GM12878 (cell line): ENCODE data around the gene ERAL1. TPM values are rescaled to one million over a fixed set of nuclear protein-coding genes. Genes with fewer than 3 reads are reported as not detected.

Source experiments
- ATF2 ChIP-seq: IDR thresholded peaks from 2 replicates; pipeline ENCODE4 v1.6.1; 2012; ENCODE audit warnings: low read length, inconsistent platforms
- BCL11A ChIP-seq: IDR thresholded peaks from 2 replicates; pipeline ENCODE4 v1.6.1; 2011; ENCODE audit warnings: low read depth, low read length
- BCL3 ChIP-seq: IDR thresholded peaks from 2 replicates; pipeline ENCODE4 v1.6.1; 2011; ENCODE audit warnings: borderline replicate concordance, low read depth, mild to moderate bottlenecking, moderate library complexity, low read length; ENCODE audit not compliant: insufficient read depth, poor library complexity, severe bottlenecking
- BMI1 ChIP-seq: fragments of 450-650 bp; IDR thresholded peaks from 2 replicates; pipeline ENCODE4 v1.6.1; 2016; ENCODE audit warnings: mild to moderate bottlenecking, moderate library complexity, borderline replicate concordance
- BRCA1 ChIP-seq: IDR thresholded peaks from 2 replicates; pipeline ENCODE4 v1.6.1; 2011; ENCODE audit warnings: low read depth, low read length, improper control_type of control experiment
- CBX5 ChIP-seq: sonication (generic); IDR thresholded peaks from 2 replicates; pipeline ENCODE4 v1.6.1; 2016; ENCODE audit warnings: low read depth, moderate library complexity, mild to moderate bottlenecking, inconsistent platforms
- E2F8 ChIP-seq: fragments of 450-650 bp; IDR thresholded peaks from 2 replicates; pipeline ENCODE4 v1.6.1; 2018; ENCODE audit warnings: mild to moderate bottlenecking, low read depth, moderate library complexity; ENCODE audit not compliant: partially characterized antibody
- EP300 ChIP-seq, 2 experiments: fragments of 150-350 bp in 1 of 2; IDR thresholded peaks; 2 replicates each; pipeline ENCODE4 v1.6.1; 2011 to 2012; ENCODE audit warnings: low read depth in 2 of 2, low read length in 2 of 2, borderline replicate concordance in 1 of 2, improper control_type of control experiment in 1 of 2, inconsistent platforms in 1 of 2; ENCODE audit not compliant: control insufficient read depth in 1 of 2
- FOXK2 ChIP-seq: fragments of 450-650 bp; IDR thresholded peaks from 2 replicates; pipeline ENCODE4 v1.6.1; 2017; ENCODE audit warnings: mild to moderate bottlenecking, moderate library complexity
- FOXM1 ChIP-seq: IDR thresholded peaks from 2 replicates; pipeline ENCODE4 v1.6.1; 2012; ENCODE audit warnings: low read depth, mild to moderate bottlenecking, inconsistent platforms, low read length, moderate library complexity
- KDM1A ChIP-seq: fragments of 200-600 bp; sonication (generic); IDR thresholded peaks from 2 replicates; pipeline ENCODE4 v1.6.1; 2016; ENCODE audit warnings: borderline replicate concordance
- MEF2A ChIP-seq: IDR thresholded peaks from 2 replicates; pipeline ENCODE4 v1.6.1; 2011; ENCODE audit warnings: low read depth, mild to moderate bottlenecking, low read length, moderate library complexity; ENCODE audit not compliant: insufficient read depth
- MTA2 ChIP-seq: fragments of 450-650 bp; IDR thresholded peaks from 2 replicates; pipeline ENCODE4 v1.6.1; 2016; ENCODE audit warnings: low read depth, mild to moderate bottlenecking, moderate library complexity
- MTA3 ChIP-seq: IDR thresholded peaks from 2 replicates; pipeline ENCODE4 v1.6.1; 2012; ENCODE audit warnings: low read length, inconsistent platforms, borderline replicate concordance
- MXI1 ChIP-seq: fragments of 150-350 bp; IDR thresholded peaks from 2 replicates; pipeline ENCODE4 v1.6.1; 2011; ENCODE audit warnings: low read depth, mild to moderate bottlenecking, inconsistent platforms, low read length, improper control_type of control experiment
- MYB ChIP-seq: fragments of 150-350 bp; IDR thresholded peaks from 2 replicates; pipeline ENCODE4 v1.6.1; 2014; ENCODE audit warnings: mild to moderate bottlenecking, low read depth, low read length, borderline replicate concordance
- PKNOX1 ChIP-seq: fragments of 450-650 bp; IDR thresholded peaks from 2 replicates; pipeline ENCODE4 v1.6.1; 2016; ENCODE audit warnings: mild to moderate bottlenecking
- RAD21 ChIP-seq: IDR thresholded peaks from 2 replicates; pipeline ENCODE4 v1.6.1; 2011; ENCODE audit warnings: mild to moderate bottlenecking, low read depth, low read length, moderate library complexity; ENCODE audit not compliant: insufficient read depth
- RBBP5 ChIP-seq: fragments of 200-600 bp; sonication (generic); conservative IDR thresholded peaks from 2 replicates; pipeline ENCODE4 v1.6.1; 2016
- RELA ChIP-seq: fragments of 450-650 bp; IDR thresholded peaks from 2 replicates; pipeline ENCODE4 v1.8.0; 2014; ENCODE audit warnings: borderline replicate concordance; ENCODE audit not compliant: partially characterized antibody
- SMAD5 ChIP-seq: IDR thresholded peaks from 2 replicates; pipeline ENCODE4 v1.6.1; 2016; ENCODE audit warnings: antibody characterized with exemption, low read depth
- SMARCA5 ChIP-seq: fragments of 450-650 bp; IDR thresholded peaks from 2 replicates; pipeline ENCODE4 v1.6.1; 2017; ENCODE audit warnings: mild to moderate bottlenecking
- SREBF1 ChIP-seq: IDR thresholded peaks from 2 replicates; pipeline ENCODE4 v1.6.1; 2012; ENCODE audit warnings: mild to moderate bottlenecking, low read length
- USF2 ChIP-seq: IDR thresholded peaks from 2 replicates; pipeline ENCODE4 v1.6.1; 2011; ENCODE audit warnings: low read depth, low read length, improper control_type of control experiment, borderline replicate concordance
- ZNF217 ChIP-seq: fragments of 450-650 bp; IDR thresholded peaks from 2 replicates; pipeline ENCODE4 v1.6.1; 2017; ENCODE audit warnings: antibody characterized with exemption, mild to moderate bottlenecking
- ZZZ3 ChIP-seq: IDR thresholded peaks from 2 replicates; pipeline ENCODE4 v1.6.1; 2011; ENCODE audit warnings: low read depth; ENCODE audit not compliant: control insufficient read depth, insufficient read length
- polyA plus RNA-seq, 11 experiments: library from polyadenylated mRNA; depleted of rRNA in 4 of 11; unstranded in 6 of 11; stranded (reverse) in 5 of 11; fragments of >200 nt; fragmentation: Nextera tagmentation in 4 of 11; fragmentation: Illumina TruSeq in 1 of 11; extraction: Ambion mirVana in 4 of 11; extraction: Trizol in 1 of 11; gene quantifications; 1 replicate in 1 of 11; 2 replicates in 10 of 11; pipeline versions ENCODE4 v1.2.1 to v1.2.3, GENCODE V29; 2011 to 2016; ENCODE audit warnings: inconsistent platforms in 2 of 11, missing spikeins in 2 of 11, low read depth in 1 of 11
- total RNA-seq, 4 experiments: library from RNA; depleted of rRNA in 3 of 4; stranded (reverse); fragments of >200 nt in 3 of 4; fragmentation: Illumina TruSeq in 1 of 4; extraction: Trizol in 1 of 4; gene quantifications; 2 replicates each; pipeline versions ENCODE4 v1.2.1 to v1.2.3, GENCODE V29; 2013 to 2021

Gene ERAL1
- total and polyA plus RNA-seq, 10 of the 15 experiments (the other 5 are each of a cell fraction or from before 2014, with no cell fraction given) = 27.7 to 175 (median 104) TPM

GRCh38 chr17:28892024-28892423 lies 37.2 kb downstream of the ERAL1 start (continued):
- TF ChIP-seq ATF2 (no peak), SREBF1 (no peak), FOXM1 (no peak), MEF2A (no peak), MXI1 (no peak), USF2 (no peak), RAD21 (peak; percentile 3; the same call in 1 of the 2 replicates), E2F8 (no peak), MTA2 (no peak), CBX5 (no peak), KDM1A (no peak), BRCA1 (no peak), BCL3 (peak; percentile 79), MYB (no peak), EP300 (IDR thresholded peaks at IDR 0.05; ENCODE audit: borderline replicate concordance in 1 of 2, control insufficient read depth in 1 of 2, low read depth in 2 of 2, low read length in 2 of 2) (0 out of 4 replicates have a peak, but pooled peaks have one; percentile 9 to 32), ZNF217 (no peak), BCL11A (peak; percentile 40; the same call in 1 of the 2 replicates), MTA3 (no peak), SMARCA5 (no peak), ZZZ3 (no peak), RELA (no peak), FOXK2 (no peak), PKNOX1 (no peak), BMI1 (no peak), RBBP5 (no peak), SMAD5 (no peak)
